HG02610 (cell line): ENCODE measurements around the gene ABHD2.
"Not testable (repeated sequence)": the region's sequence is repeated elsewhere in the genome, so short reads cannot be mapped to it uniquely, and the experiment has no call there.

Source experiments
- ATAC-seq: cut with Tn5 transposase; IDR thresholded peaks from one replicate; pipeline ENCODE4 v1.9.1; 2021; ENCODE audit warnings: mild to moderate bottlenecking, moderate library complexity; ENCODE audit not compliant: unreplicated experiment

Gene ABHD2

GRCh38 chr15:89074402-89075012 lies 13.7 kb upstream of the ABHD2 start:
- no peak for ATAC-seq

GRCh38 chr15:89075101-89075640 lies 13.1 kb upstream of the ABHD2 start:
- no peak for ATAC-seq

GRCh38 chr15:89075846-89076245 lies 12.4 kb upstream of the ABHD2 start:
- ATAC-seq = no peak

- ATAC-seq = no peak
Measured at GRCh38 chr15:89077750-89078149, 10.5 kb upstream of the ABHD2 start.

GRCh38 chr15:89078851-89079810 lies 9.1 kb upstream of the ABHD2 start:
- ATAC-seq = no peak

GRCh38 chr15:89081878-89082277 lies 6.4 kb upstream of the ABHD2 start:
- ATAC-seq = no peak

GRCh38 chr15:89083246-89083645 lies 5.0 kb upstream of the ABHD2 start:
- ATAC-seq = no peak

GRCh38 chr15:89085289-89085926 lies 2.8 kb upstream of the ABHD2 start:
- no peak for ATAC-seq

GRCh38 chr15:89085933-89086332 lies 2.3 kb upstream of the ABHD2 start:
- not testable (repeated sequence) for ATAC-seq

GRCh38 chr15:89086390-89086789 lies 1.9 kb upstream of the ABHD2 start:
- ATAC-seq = not testable (repeated sequence)

GRCh38 chr15:89087161-89087829 lies 961 bp upstream of the ABHD2 start:
- ATAC-seq = no peak

GRCh38 chr15:89088605-89089315 lies 504 bp downstream of the ABHD2 start:
- ATAC-seq = no peak

GRCh38 chr15:89089316-89090230 lies 1.3 kb downstream of the ABHD2 start:
- no peak for ATAC-seq

GRCh38 chr15:89090791-89091626 lies 2.8 kb downstream of the ABHD2 start:
- ATAC-seq = peak; percentile 20

GRCh38 chr15:89091627-89092220 lies 3.5 kb downstream of the ABHD2 start:
- no peak for ATAC-seq

- no peak for ATAC-seq
Measured at GRCh38 chr15:89093509-89093908, 5.3 kb downstream of the ABHD2 start.

GRCh38 chr15:89095073-89095472 lies 6.8 kb downstream of the ABHD2 start:
- no peak for ATAC-seq

GRCh38 chr15:89095556-89095955 lies 7.3 kb downstream of the ABHD2 start:
- no peak for ATAC-seq
